AML-193 (cell line): ENCODE data around the gene ZNF722.
"Not testable (repeated sequence)": the region's sequence is repeated elsewhere in the genome, so short reads cannot be mapped to it uniquely, and the experiment has no call there.

ENCODE experiments used
- DNase-seq, 2 experiments: peaks; one replicate each; lab custom pipeline; 2025; lab: John Stamatoyannopoulos, UW

Gene ZNF722

GRCh38 chr7:63998549-63998948 is at the start of gene ZNF722:
Gene ZNF722 (plus strand): TSS chr7:63998849. CDS start chr7:63998962, 113 bp downstream.
- no peak for DNase-seq

- DNase-seq, result no peak
Measured at GRCh38 chr7:63953181-63953580, 45.5 kb upstream of the ZNF722 start.

- no peak for DNase-seq
Measured at GRCh38 chr7:63968629-63969028, 30.0 kb upstream of the ZNF722 start.

- DNase-seq, result not testable (repeated sequence)
Measured at GRCh38 chr7:64015496-64015895, 16.8 kb downstream of the ZNF722 start.

GRCh38 chr7:64035388-64035787 is 36.7 kb downstream of the ZNF722 start:
- no peak for DNase-seq

- no peak for DNase-seq
Measured at GRCh38 chr7:64037095-64037494, 38.4 kb downstream of the ZNF722 start.

- no peak for DNase-seq
Measured at GRCh38 chr7:64045301-64046040, 46.8 kb downstream of the ZNF722 start, which contains the start of gene ZNF727. Gene ZNF727 (plus strand): TSS chr7:64045434. CDS start chr7:64045622, 188 bp downstream.

DNA sequence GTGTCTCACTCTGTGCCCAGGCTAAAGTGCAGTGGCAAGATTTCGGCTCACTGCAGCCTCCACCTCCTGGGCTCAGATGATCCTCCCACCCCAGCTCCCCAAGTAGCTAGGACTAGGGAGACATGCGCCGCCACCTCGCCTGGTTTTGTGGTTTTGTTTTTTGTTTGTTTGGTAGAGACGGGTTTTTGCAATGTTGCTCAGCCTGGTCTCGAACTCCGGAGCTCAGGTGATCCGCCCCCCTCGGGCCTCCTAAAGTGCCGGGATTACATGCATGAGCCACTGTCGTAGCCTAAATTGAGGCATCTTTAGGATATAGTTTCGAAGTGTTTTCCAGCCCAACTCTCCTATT is 47.4 kb downstream of the ZNF722 start:
- no peak for DNase-seq
